Measurements from ENCODE around the gene BMP4.

The BMP4 gene

DNA sequence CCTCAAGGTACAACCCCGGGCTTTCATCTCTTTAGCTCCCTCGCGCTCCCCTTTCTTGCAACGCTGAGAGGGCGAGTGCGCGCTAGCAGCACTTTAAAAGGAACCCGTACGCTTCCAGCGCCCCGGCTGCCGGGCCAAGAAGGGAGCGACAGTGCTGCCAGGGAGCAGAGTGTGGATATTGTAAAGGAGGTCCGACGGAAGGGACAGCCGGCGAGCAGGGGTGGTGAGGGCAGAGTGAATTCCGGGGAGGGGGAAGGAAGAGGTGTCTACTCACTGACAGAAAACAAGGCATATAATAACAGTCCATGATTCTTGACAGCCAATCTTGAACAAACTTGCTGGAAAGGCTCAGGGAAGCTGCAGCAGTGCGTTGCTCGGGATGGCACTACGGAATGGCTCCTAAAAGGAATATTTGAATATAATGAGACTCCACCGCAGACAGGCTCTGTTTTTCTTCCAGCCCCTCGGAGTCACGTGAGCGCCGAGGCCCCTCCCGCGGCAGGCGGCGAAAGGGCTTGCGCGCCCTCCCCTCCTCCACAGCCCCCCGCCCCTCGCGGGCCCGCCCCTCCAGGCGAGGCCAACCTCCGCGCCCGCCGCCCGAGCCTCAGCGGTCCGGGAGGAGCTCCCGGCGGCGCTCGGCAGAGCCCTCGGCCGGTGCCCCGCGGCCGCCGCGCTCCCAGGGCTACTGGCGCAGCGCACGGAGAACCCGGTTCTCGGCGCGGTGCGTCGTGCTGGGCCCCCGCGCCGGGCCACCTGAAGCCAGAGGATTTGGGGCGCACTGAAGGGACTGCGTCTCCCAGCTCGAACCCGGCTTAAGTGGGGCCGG lies 3.4 kb downstream of the BMP4 start:
- TF ChIP-seq, protein P1, sequence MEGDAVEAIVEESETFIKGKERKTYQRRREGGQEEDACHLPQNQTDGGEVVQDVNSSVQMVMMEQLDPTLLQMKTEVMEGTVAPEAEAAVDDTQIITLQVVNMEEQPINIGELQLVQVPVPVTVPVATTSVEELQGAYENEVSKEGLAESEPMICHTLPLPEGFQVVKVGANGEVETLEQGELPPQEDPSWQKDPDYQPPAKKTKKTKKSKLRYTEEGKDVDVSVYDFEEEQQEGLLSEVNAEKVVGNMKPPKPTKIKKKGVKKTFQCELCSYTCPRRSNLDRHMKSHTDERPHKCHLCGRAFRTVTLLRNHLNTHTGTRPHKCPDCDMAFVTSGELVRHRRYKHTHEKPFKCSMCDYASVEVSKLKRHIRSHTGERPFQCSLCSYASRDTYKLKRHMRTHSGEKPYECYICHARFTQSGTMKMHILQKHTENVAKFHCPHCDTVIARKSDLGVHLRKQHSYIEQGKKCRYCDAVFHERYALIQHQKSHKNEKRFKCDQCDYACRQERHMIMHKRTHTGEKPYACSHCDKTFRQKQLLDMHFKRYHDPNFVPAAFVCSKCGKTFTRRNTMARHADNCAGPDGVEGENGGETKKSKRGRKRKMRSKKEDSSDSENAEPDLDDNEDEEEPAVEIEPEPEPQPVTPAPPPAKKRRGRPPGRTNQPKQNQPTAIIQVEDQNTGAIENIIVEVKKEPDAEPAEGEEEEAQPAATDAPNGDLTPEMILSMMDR (IDR thresholded peaks at IDR 0.05) = no peak

DNA sequence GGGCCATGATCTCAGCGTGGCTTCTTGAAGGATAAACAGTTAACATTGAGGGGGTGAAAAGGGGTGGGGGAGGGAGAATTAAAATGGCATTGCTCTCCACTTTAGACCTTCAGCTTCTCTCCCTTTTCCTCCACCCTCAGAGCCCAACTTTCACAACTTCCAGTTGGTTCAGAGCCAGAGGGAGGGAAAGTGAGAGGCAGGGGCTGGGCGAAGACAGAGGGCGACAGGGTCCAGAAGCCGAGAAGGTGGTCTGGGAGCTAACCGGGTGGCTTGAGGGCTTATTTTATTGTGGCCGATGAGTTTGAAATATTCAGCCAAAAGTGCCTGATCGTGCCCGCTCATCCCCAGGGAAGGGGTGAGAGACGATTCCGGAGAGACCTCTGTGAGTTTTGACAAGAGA lies 4.1 kb downstream of the BMP4 start:
- TF ChIP-seq, protein P1 (IDR thresholded peaks at IDR 0.05) = no peak

DNA sequence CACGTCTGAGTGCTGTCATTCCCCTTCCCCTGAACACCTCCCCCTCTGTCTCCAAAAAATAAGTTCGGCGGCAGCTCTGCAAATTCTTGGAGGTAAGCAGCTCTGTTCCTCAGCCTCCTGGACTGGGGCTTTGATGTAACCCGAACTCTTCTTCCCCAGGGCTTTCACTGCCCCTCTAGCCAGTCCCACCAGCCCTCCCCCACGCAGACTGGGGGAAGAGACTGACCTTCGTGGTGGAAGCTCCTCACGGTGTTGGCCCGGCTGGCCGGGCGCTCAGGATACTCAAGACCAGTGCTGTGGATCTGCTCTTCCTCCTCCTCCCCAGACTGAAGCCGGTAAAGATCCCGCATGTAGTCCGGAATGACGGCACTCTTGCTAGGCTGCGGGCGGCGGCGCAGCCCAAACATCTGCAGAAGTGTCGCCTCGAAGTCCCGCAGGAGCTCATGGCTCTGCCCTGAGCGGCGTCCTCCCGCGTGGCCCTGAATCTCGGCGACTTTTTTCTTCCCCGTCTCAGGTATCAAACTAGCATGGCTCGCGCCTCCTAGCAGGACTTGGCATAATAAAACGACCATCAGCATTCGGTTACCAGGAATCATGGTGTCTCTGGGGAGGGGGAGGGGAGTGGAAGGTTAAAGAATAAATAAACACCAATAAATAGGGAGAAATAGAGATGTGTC lies 4.9 kb downstream of the BMP4 start:
- TF ChIP-seq, protein P1 (IDR thresholded peaks at IDR 0.05) = no peak

DNA sequence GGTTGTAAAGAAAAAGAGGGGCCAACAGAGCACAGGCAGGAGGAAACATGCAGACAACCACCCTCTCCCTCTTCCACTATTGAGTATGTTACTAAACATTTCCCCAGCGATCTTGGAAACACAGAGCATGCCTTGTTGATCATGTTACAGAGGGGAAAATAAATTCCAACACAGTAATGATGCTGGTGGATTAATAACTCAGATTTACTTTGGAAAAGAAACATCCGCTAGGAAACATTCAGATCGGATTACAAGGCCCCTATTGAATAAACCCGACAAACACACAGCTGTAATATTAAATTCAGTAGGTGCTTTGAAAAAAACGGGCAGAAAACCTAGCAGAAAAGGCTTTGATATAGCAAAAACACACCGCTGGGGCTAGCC lies 5.4 kb downstream of the BMP4 start:
- TF ChIP-seq, protein P1 (IDR thresholded peaks at IDR 0.05) = no peak

DNA sequence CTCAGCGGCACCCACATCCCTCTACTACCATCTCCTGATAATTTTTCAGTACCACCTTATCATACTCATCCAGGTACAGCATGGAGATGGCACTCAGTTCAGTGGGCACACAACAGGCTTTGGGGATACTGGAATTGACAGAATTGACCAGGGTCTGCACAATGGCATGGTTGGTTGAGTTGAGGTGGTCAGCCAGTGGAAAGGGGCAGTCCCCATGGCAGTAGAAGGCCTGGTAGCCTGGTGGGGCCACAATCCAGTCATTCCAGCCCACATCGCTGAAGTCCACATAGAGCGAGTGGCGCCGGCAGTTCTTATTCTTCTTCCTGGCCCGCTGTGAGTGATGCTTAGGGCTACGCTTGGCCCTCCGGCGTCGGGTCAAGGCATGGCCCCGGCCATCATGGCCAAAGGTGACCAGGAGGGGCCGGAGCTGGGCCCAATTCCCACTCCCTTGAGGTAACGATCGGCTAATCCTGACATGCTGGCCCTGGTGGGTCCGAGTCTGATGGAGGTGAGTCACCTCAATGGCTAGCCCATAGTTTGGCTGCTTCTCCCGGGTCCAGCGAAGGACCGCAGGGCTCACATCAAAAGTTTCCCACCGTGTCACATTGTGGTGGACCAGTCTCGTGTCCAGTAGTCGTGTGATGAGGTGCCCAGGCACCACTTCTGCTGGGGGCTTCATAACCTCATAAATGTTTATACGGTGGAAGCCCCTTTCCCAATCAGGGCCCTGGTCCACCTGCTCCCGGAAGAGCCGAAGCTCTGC lies 6.4 kb downstream of the BMP4 start:
- TF ChIP-seq, protein P1 (IDR thresholded peaks at IDR 0.05) = no peak

DNA sequence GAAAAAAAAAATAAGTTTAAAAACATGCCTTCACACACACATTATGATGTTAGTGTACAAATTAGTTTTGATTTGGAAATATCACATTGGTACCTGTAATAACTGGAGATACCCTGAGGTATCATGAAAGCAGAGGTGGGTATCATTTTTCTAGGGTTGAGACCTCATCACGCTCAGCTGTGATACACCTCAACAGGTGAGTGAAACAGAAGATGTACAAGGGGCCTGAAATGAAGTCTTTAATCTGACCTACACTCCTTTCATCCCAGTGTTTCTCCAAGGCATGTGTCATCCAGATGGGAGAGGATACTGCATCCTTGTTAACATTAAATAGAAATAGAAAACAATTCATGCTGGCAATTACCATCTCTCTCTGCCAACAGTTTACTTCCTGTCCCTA lies 7.4 kb downstream of the BMP4 start:
- TF ChIP-seq, protein P1 (IDR thresholded peaks at IDR 0.05) = no peak

DNA sequence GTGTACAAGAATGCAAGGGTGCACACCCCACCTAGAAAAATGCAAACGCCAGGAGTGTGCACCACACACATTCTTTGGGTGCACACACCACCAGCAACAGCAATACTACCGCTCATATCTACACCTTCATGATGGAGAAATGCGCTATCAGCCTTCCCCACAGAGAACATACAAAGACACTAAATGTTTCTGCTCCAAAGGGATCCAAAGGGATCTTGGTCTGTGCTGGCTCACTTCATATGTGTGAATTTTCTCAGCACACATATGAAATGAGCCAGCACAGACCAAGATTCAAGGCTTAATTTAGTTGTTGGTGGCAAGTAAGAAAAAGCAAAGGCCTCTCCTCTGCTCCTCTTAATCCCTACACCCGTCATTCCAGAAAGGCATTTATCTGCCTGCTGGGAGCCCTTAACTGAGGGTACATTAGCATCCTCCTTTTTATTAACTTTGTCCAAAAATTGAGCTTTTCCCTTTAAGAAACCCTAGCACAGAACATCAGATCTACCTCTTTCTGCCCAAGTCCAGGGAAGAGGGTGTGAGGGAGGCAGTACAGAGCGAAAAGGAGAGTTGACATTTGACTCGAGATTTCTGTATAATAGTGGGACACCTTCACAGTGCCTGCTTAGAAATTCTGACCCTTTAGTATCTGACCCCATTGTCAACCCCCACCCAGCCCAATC lies 8.3 kb downstream of the BMP4 start:
- TF ChIP-seq, protein P1 (IDR thresholded peaks at IDR 0.05) = no peak
